Stomach (tissue), 4 donors: ENCODE measurements around the gene SPARCL1.

Experiments
- POLR2A ChIP-seq, 4 donors: fragments of 450-650 bp; IDR thresholded peaks; one replicate each; pipeline ENCODE4 v1.6.1; 2016; ENCODE audit warnings: antibody characterized with exemption in 4 of 4, control low read depth in 2 of 4, mild to moderate bottlenecking in 1 of 4, moderate library complexity in 1 of 4
- POLR2AphosphoS5 ChIP-seq, 3 donors: sonication (generic); formaldehyde crosslinking; IDR thresholded peaks; one replicate each; pipeline ENCODE4 v1.6.1; 2016; ENCODE audit warnings: antibody characterized with exemption in 3 of 3
- TF ChIP-seq, protein P1 (sequence below), 7 experiments: fragments of 450-650 bp in 4 of 7; fragments of 200-600 bp in 3 of 7; sonication (generic) in 3 of 7; IDR thresholded peaks; one replicate each; pipeline ENCODE4 v1.5.1; 2016 to 2019; ENCODE audit warnings: antibody characterized with exemption in 7 of 7, control low read depth in 2 of 7, mild to moderate bottlenecking in 1 of 7

DNA sequence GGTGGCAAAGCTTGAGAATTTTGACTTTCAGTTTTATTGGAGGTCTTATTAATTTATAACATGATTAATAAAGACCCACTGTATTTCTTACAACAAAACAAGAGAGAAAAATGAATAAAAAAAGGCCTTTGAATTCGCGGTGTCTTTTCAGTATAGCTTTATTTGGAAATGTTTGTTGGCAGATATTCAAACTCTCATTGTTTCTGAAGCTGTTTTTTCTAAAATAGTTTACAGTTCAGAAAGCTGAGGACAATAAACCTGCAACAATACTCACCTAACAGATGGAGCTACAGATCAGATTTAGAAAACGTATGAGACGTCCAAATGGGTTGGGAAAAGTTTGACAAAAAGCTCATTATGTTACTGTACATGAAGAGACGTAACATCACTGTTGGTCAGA is 2.4 kb upstream of the SPARCL1 start:
- TF ChIP-seq, protein P1, sequence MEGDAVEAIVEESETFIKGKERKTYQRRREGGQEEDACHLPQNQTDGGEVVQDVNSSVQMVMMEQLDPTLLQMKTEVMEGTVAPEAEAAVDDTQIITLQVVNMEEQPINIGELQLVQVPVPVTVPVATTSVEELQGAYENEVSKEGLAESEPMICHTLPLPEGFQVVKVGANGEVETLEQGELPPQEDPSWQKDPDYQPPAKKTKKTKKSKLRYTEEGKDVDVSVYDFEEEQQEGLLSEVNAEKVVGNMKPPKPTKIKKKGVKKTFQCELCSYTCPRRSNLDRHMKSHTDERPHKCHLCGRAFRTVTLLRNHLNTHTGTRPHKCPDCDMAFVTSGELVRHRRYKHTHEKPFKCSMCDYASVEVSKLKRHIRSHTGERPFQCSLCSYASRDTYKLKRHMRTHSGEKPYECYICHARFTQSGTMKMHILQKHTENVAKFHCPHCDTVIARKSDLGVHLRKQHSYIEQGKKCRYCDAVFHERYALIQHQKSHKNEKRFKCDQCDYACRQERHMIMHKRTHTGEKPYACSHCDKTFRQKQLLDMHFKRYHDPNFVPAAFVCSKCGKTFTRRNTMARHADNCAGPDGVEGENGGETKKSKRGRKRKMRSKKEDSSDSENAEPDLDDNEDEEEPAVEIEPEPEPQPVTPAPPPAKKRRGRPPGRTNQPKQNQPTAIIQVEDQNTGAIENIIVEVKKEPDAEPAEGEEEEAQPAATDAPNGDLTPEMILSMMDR (IDR thresholded peaks at IDR 0.05) = no peak
- TF ChIP-seq POLR2AphosphoS5 (IDR thresholded peaks at IDR 0.05) (no peak), POLR2A (IDR thresholded peaks at IDR 0.05) (no peak)
